Astrocyte of the spinal cord (primary cell): ENCODE data around the gene GRPR.

Experiments used
- DNase-seq: peaks from one replicate; pipeline ENCODE4 v3.0.0; 2011; ENCODE audit warnings: low read depth, low spot score
- H3K4me3 ChIP-seq: 2 replicates; pipeline ENCODE4 v1.5.1; 2011; ENCODE audit warnings: low read depth, mild to moderate bottlenecking, low read length, moderate library complexity
- CTCF ChIP-seq: IDR thresholded peaks from 2 replicates; pipeline ENCODE4 v1.5.1; 2012; ENCODE audit warnings: low read depth, mild to moderate bottlenecking, low read length, inconsistent platforms
- in situ Hi-C: cut with HindIII; loops from 2 replicates; pipeline ENCODE4 v1.10.0; 2017; ENCODE audit warnings: low sequenced_read_pairs

Gene GRPR

GRCh38 chrX:16186380-16187007, 63.1 kb downstream of the GRPR start:
- no peak overlapping the region for H3K4me3 ChIP-seq
- DNase-seq: no peak
- no peak for TF ChIP-seq CTCF
- in situ Hi-C loops: no loop called here

- in situ Hi-C loops: no loop called here
- DNase-seq: no peak
- no peak for TF ChIP-seq CTCF
- H3K4me3 ChIP-seq: no peak overlapping the region
Observed at GRCh38 chrX:16187024-16187760, 63.8 kb downstream of the GRPR start.

GRCh38 chrX:16188687-16189086, 65.3 kb downstream of the GRPR start:
- DNase-seq: no peak
- H3K4me3 ChIP-seq: no peak overlapping the region
- TF ChIP-seq CTCF: no peak
- in situ Hi-C loops: no loop called here

- DNase-seq: no peak
- TF ChIP-seq CTCF: no peak
- in situ Hi-C loops: no loop called here
- no peak overlapping the region for H3K4me3 ChIP-seq
Observed at GRCh38 chrX:16191605-16192004, 68.2 kb downstream of the GRPR start.

- no peak for TF ChIP-seq CTCF
- H3K4me3 ChIP-seq: no peak overlapping the region
- in situ Hi-C loops: no loop called here
- DNase-seq: no peak
Observed at GRCh38 chrX:16196829-16197228, 73.5 kb downstream of the GRPR start.

- no peak overlapping the region for H3K4me3 ChIP-seq
- in situ Hi-C loops: no loop called here
- no peak for TF ChIP-seq CTCF
- no peak for DNase-seq
Observed at GRCh38 chrX:16199343-16199742, 76.0 kb downstream of the GRPR start.
